ENCODE measurements around the gene FDX2.

Gene FDX2

GRCh38 chr19:10328558-10329429 lies 13.0 kb upstream of the FDX2 start:
- Histone ChIP-seq H3K14ac (ENCODE audit: low read length in 2 of 2) (no peak overlapping the region), H3K79me1 (replicated peaks; ENCODE audit: low read length, poor library complexity, severe bottlenecking) (peaks cover 39% of the 10 kb centered on the region), H4K8ac (ENCODE audit: low read length) (no peak overlapping the region), H3K4me3 (ENCODE audit: insufficient read depth in 1 of 2, low read depth in 1 of 2, low read length in 2 of 2) (no peak overlapping the region), H3K4ac (ENCODE audit: low read depth in 1 of 2, low read length in 2 of 2) (no peak overlapping the region), H3K27me3 (ENCODE audit: control insufficient read depth in 1 of 2, insufficient read depth in 1 of 2, low read length in 2 of 2) (no peaks in the 10 kb centered on the region), H2AFZ (ENCODE audit: low read depth, low read length) (no peak overlapping the region), H2BK120ac (ENCODE audit: low read depth, low read length) (no peak overlapping the region), H3K4me2 (ENCODE audit: low read length, poor library complexity, severe bottlenecking) (no peak overlapping the region), H3K4me1 (ENCODE audit: control insufficient read depth, insufficient read depth, low read depth, low read length) (peaks cover 7% of the 10 kb centered on the region), H3K9ac (ENCODE audit: low read length) (no peak overlapping the region), H2BK15ac (ENCODE audit: low read depth, poor library complexity, severe bottlenecking) (no peak overlapping the region), H3K36me3 (ENCODE audit: control insufficient read depth in 1 of 2, insufficient read depth in 2 of 2, low read depth in 1 of 2, low read length in 2 of 2) (peaks cover 60 to 61% of the 10 kb centered on the region in 2 experiments), H3K9me3 (ENCODE audit: control insufficient read depth, low read length) (no peaks in the 10 kb centered on the region), H3K27ac (ENCODE audit: low read length, poor library complexity, severe bottlenecking) (no peak overlapping the region), H4K91ac (ENCODE audit: low read length) (no peak overlapping the region), H3K23ac (ENCODE audit: low read length in 2 of 2) (no peak overlapping the region), H2BK12ac (ENCODE audit: low read length in 2 of 2) (no peak overlapping the region), H2AK5ac (ENCODE audit: low read length, severe bottlenecking) (no peak overlapping the region), H2BK5ac (ENCODE audit: low read depth, low read length, poor library complexity, severe bottlenecking) (no peak overlapping the region), H3K18ac (ENCODE audit: low read depth in 1 of 2, low read length in 2 of 2) (no peak overlapping the region)
- DNase-seq = no peak
- 97% methylated on average over 41 of the region's 41 CpGs for WGBS

- no peak overlapping the region for H2BK12ac ChIP-seq (ENCODE audit: low read length in 2 of 2)
- no peak overlapping the region for H2BK120ac ChIP-seq (ENCODE audit: low read depth, low read length)
- H3K36me3 ChIP-seq (ENCODE audit: control insufficient read depth in 1 of 2, insufficient read depth in 2 of 2, low read depth in 1 of 2, low read length in 2 of 2) = peaks cover 70 to 71% of the 10 kb centered on the region in 2 experiments
- no peak overlapping the region for H2AFZ ChIP-seq (ENCODE audit: low read depth, low read length)
- no peak overlapping the region for H2AK5ac ChIP-seq (ENCODE audit: low read length, severe bottlenecking)
- H3K4me1 ChIP-seq (ENCODE audit: control insufficient read depth, insufficient read depth, low read depth, low read length) = peaks cover 6% of the 10 kb centered on the region
- WGBS = 96% methylated on average over 7 of the region's 7 CpGs
- no peak overlapping the region for H3K4ac ChIP-seq (ENCODE audit: low read depth in 1 of 2, low read length in 2 of 2)
- no peak overlapping the region for H2BK15ac ChIP-seq (ENCODE audit: low read depth, poor library complexity, severe bottlenecking)
- H4K8ac ChIP-seq (ENCODE audit: low read length) = no peak overlapping the region
- H3K14ac ChIP-seq (ENCODE audit: low read length in 2 of 2) = no peak overlapping the region
- no peak overlapping the region for H3K9ac ChIP-seq (ENCODE audit: low read length)
- H4K91ac ChIP-seq (ENCODE audit: low read length) = no peak overlapping the region
- no peak overlapping the region for H3K4me3 ChIP-seq (ENCODE audit: insufficient read depth in 1 of 2, low read depth in 1 of 2, low read length in 2 of 2)
- no peak overlapping the region for H3K4me2 ChIP-seq (ENCODE audit: low read length, poor library complexity, severe bottlenecking)
- no peaks in the 10 kb centered on the region for H3K9me3 ChIP-seq (ENCODE audit: control insufficient read depth, low read length)
- DNase-seq = no peak
- H3K27me3 ChIP-seq (ENCODE audit: control insufficient read depth in 1 of 2, insufficient read depth in 1 of 2, low read length in 2 of 2) = no peaks in the 10 kb centered on the region
- no peak overlapping the region for H3K18ac ChIP-seq (ENCODE audit: low read depth in 1 of 2, low read length in 2 of 2)
- H3K23ac ChIP-seq (ENCODE audit: low read length in 2 of 2) = no peak overlapping the region
- peaks cover 46% of the 10 kb centered on the region for H3K79me1 ChIP-seq (replicated peaks; ENCODE audit: low read length, poor library complexity, severe bottlenecking)
- no peak overlapping the region for H2BK5ac ChIP-seq (ENCODE audit: low read depth, low read length, poor library complexity, severe bottlenecking)
- H3K27ac ChIP-seq (ENCODE audit: low read length, poor library complexity, severe bottlenecking) = no peak overlapping the region
Observed at GRCh38 chr19:10327793-10328192, 12.0 kb upstream of the FDX2 start.

- no peak overlapping the region for H2BK15ac ChIP-seq (ENCODE audit: low read depth, poor library complexity, severe bottlenecking)
- no peak for DNase-seq
- H2AK5ac ChIP-seq (ENCODE audit: low read length, severe bottlenecking) = no peak overlapping the region
Observed at GRCh38 chr19:10325732-10326131, 9.9 kb upstream of the FDX2 start.

GRCh38 chr19:10321874-10322835 lies 6.3 kb upstream of the FDX2 start:
- peaks cover 2% of the 10 kb centered on the region for H3K4me1 ChIP-seq (ENCODE audit: control insufficient read depth, insufficient read depth, low read depth, low read length)
- no peak overlapping the region for H2BK120ac ChIP-seq (ENCODE audit: low read depth, low read length)
- DNase-seq = no peak
- H3K14ac ChIP-seq (ENCODE audit: low read length in 2 of 2) = no peak overlapping the region
- no peaks in the 10 kb centered on the region for H3K27me3 ChIP-seq (ENCODE audit: control insufficient read depth in 1 of 2, insufficient read depth in 1 of 2, low read length in 2 of 2)
- H2BK12ac ChIP-seq (ENCODE audit: low read length in 2 of 2) = no peak overlapping the region
- no peak overlapping the region for H3K23ac ChIP-seq (ENCODE audit: low read length in 2 of 2)
- H3K36me3 ChIP-seq (ENCODE audit: control insufficient read depth in 1 of 2, insufficient read depth in 2 of 2, low read depth in 1 of 2, low read length in 2 of 2) = peaks cover 81 to 93% of the 10 kb centered on the region in 2 experiments
- peak overlapping the region; percentile 55 for H4K91ac ChIP-seq (ENCODE audit: low read length)
- no peak overlapping the region for H3K4me2 ChIP-seq (ENCODE audit: low read length, poor library complexity, severe bottlenecking)
- H3K79me1 ChIP-seq (replicated peaks; ENCODE audit: low read length, poor library complexity, severe bottlenecking) = peaks cover 46% of the 10 kb centered on the region
- no peak overlapping the region for H3K4me3 ChIP-seq (ENCODE audit: insufficient read depth in 1 of 2, low read depth in 1 of 2, low read length in 2 of 2)
- no peak overlapping the region for H2AFZ ChIP-seq (ENCODE audit: low read depth, low read length)
- H3K27ac ChIP-seq (ENCODE audit: low read length, poor library complexity, severe bottlenecking) = no peak overlapping the region
- no peak overlapping the region for H3K4ac ChIP-seq (ENCODE audit: low read depth in 1 of 2, low read length in 2 of 2)
- no peak overlapping the region for H2AK5ac ChIP-seq (ENCODE audit: low read length, severe bottlenecking)
- 96% methylated on average over 19 of the region's 19 CpGs for WGBS
- H3K18ac ChIP-seq (ENCODE audit: low read depth in 1 of 2, low read length in 2 of 2) = no peak overlapping the region
- H3K9me3 ChIP-seq (ENCODE audit: control insufficient read depth, low read length) = no peaks in the 10 kb centered on the region
- H3K9ac ChIP-seq (ENCODE audit: low read length) = no peak overlapping the region
- H4K8ac ChIP-seq (ENCODE audit: low read length) = no peak overlapping the region
- no peak overlapping the region for H2BK15ac ChIP-seq (ENCODE audit: low read depth, poor library complexity, severe bottlenecking)
- no peak overlapping the region for H2BK5ac ChIP-seq (ENCODE audit: low read depth, low read length, poor library complexity, severe bottlenecking)

More at GRCh38 chr19:10325732-10326131, 9.9 kb upstream of the FDX2 start:
- no peak overlapping the region for H3K9ac ChIP-seq (ENCODE audit: low read length)
- H3K4ac ChIP-seq (ENCODE audit: low read depth in 1 of 2, low read length in 2 of 2) = no peak overlapping the region
- peaks cover 91% of the 10 kb centered on the region in 2 experiments for H3K36me3 ChIP-seq (ENCODE audit: control insufficient read depth in 1 of 2, insufficient read depth in 2 of 2, low read depth in 1 of 2, low read length in 2 of 2)
- H3K4me3 ChIP-seq (ENCODE audit: insufficient read depth in 1 of 2, low read depth in 1 of 2, low read length in 2 of 2) = no peak overlapping the region
- 98% methylated on average over 8 of the region's 8 CpGs for WGBS
- H3K18ac ChIP-seq (ENCODE audit: low read depth in 1 of 2, low read length in 2 of 2) = no peak overlapping the region
- H2BK5ac ChIP-seq (ENCODE audit: low read depth, low read length, poor library complexity, severe bottlenecking) = no peak overlapping the region
- no peak overlapping the region for H2BK120ac ChIP-seq (ENCODE audit: low read depth, low read length)
- H3K9me3 ChIP-seq (ENCODE audit: control insufficient read depth, low read length) = no peaks in the 10 kb centered on the region
- no peak overlapping the region for H2AFZ ChIP-seq (ENCODE audit: low read depth, low read length)
- peaks cover 2% of the 10 kb centered on the region for H3K4me1 ChIP-seq (ENCODE audit: control insufficient read depth, insufficient read depth, low read depth, low read length)
- H3K14ac ChIP-seq (ENCODE audit: low read length in 2 of 2) = no peak overlapping the region
- H3K27me3 ChIP-seq (ENCODE audit: control insufficient read depth in 1 of 2, insufficient read depth in 1 of 2, low read length in 2 of 2) = no peaks in the 10 kb centered on the region
- H4K91ac ChIP-seq (ENCODE audit: low read length) = no peak overlapping the region
- peaks cover 62% of the 10 kb centered on the region for H3K79me1 ChIP-seq (replicated peaks; ENCODE audit: low read length, poor library complexity, severe bottlenecking)
- no peak overlapping the region for H3K4me2 ChIP-seq (ENCODE audit: low read length, poor library complexity, severe bottlenecking)
- no peak overlapping the region for H3K23ac ChIP-seq (ENCODE audit: low read length in 2 of 2)
- no peak overlapping the region for H2BK12ac ChIP-seq (ENCODE audit: low read length in 2 of 2)
- H3K27ac ChIP-seq (ENCODE audit: low read length, poor library complexity, severe bottlenecking) = no peak overlapping the region
- H4K8ac ChIP-seq (ENCODE audit: low read length) = no peak overlapping the region

Measured in mesenchymal stem cell (in vitro differentiated cells and primary cell).